Left ventricle myocardium inferior (tissue), 1 donor: ENCODE measurements around the gene SAMD5. TPM values are rescaled to one million over a fixed set of nuclear protein-coding genes. Genes with fewer than 3 reads are reported as not detected.

Experiments used
- DNase-seq: peaks from one replicate; pipeline ENCODE4 v3.0.0-alpha.2; 2020
- H3K27ac ChIP-seq: fragments of 200-600 bp; replicated peaks from 2 replicates; pipeline ENCODE4 v1.8.0; 2021
- H3K27me3 ChIP-seq: fragments of 200-600 bp; 2 replicates; pipeline ENCODE4 v1.8.0; 2021; ENCODE audit warnings: low read depth
- H3K36me3 ChIP-seq: fragments of 200-600 bp; 2 replicates; pipeline ENCODE4 v1.8.0; 2021
- H3K4me1 ChIP-seq: fragments of 200-600 bp; 2 replicates; pipeline ENCODE4 v1.8.0; 2021
- H3K4me3 ChIP-seq: fragments of 200-600 bp; 2 replicates; pipeline ENCODE4 v1.8.0; 2021; ENCODE audit warnings: mild to moderate bottlenecking, moderate library complexity
- H3K9me3 ChIP-seq: fragments of 200-600 bp; replicated peaks from 2 replicates; pipeline ENCODE4 v1.8.0; 2021
- intact Hi-C: fragments of 100-400 bp; cut with micrococcal nuclease; formaldehyde crosslinking; loops from one replicate; pipeline ENCODE4 v1.11.0; 2022
- total RNA-seq: library from RNA; stranded (reverse); fragmentation: NEBNext Ultra II Directional; extraction: Animal tissue kit (Norgen Biotek cat#: 25700); gene quantifications from one replicate; pipeline ENCODE4 v1.2.1, GENCODE V29; 2021
- TF ChIP-seq, protein P1 (sequence below): fragments of 200-600 bp; IDR thresholded peaks from 2 replicates; pipeline ENCODE4 v1.8.0; 2021; ENCODE audit warnings: antibody characterized with exemption, mild to moderate bottlenecking, borderline replicate concordance
- donor health status: DM: no; HTN: yes; CAD: no; lungs with severe emphysema.

SAMD5 gene
- total RNA-seq, 1 donor from 2014 or later: 0.33 TPM

DNA sequence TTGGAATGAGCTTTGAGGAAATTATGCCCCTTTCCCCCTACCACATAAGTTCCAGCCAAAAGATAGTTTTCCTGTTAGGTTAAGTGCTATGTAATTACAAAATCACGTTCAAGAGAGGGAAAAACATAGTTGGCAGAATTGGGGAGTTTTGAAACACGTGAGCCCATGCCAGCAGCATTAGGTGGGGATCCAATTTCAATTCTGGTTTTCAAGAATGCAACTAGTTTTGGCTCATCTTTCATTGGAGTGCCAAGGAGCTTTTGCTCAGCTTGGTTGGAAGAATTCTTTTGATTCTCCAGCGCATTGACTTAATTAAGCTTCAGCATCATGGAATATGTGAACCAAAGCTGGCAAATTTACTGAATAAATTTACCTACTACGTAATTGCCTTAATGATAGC, 95.9 kb downstream of the SAMD5 start:
- TF ChIP-seq, protein P1, sequence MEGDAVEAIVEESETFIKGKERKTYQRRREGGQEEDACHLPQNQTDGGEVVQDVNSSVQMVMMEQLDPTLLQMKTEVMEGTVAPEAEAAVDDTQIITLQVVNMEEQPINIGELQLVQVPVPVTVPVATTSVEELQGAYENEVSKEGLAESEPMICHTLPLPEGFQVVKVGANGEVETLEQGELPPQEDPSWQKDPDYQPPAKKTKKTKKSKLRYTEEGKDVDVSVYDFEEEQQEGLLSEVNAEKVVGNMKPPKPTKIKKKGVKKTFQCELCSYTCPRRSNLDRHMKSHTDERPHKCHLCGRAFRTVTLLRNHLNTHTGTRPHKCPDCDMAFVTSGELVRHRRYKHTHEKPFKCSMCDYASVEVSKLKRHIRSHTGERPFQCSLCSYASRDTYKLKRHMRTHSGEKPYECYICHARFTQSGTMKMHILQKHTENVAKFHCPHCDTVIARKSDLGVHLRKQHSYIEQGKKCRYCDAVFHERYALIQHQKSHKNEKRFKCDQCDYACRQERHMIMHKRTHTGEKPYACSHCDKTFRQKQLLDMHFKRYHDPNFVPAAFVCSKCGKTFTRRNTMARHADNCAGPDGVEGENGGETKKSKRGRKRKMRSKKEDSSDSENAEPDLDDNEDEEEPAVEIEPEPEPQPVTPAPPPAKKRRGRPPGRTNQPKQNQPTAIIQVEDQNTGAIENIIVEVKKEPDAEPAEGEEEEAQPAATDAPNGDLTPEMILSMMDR: no peak
- no peak overlapping the region for H3K4me3 ChIP-seq
- H3K9me3 ChIP-seq: no peaks in the 10 kb centered on the region
- H3K36me3 ChIP-seq: no peaks in the 10 kb centered on the region
- H3K27ac ChIP-seq: peak overlapping the region; percentile 72
- H3K4me1 ChIP-seq: peaks cover 17% of the 10 kb centered on the region
- no peaks in the 10 kb centered on the region for H3K27me3 ChIP-seq
- DNase-seq: no peak
- intact Hi-C loops: no loop called here

DNA sequence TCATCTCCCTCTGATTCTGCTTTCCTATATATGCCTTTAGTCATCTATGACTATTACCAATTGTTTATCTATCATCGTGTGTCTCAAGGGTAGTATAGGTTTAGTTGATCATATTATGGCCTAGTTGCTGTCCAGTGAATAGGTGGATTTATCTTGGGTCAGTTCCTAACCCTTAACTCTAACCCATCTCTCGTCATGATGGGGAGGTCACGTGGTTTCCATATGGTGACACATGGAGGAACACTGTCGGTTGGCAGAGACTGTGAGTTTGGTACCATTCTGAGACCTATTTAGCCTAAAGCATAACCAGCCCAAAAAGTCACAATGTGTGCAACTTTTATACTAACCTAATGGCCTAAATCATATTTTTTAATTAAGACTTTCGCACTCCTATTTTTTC, 103.5 kb downstream of the SAMD5 start:
- intact Hi-C loops: no loop called here

DNA sequence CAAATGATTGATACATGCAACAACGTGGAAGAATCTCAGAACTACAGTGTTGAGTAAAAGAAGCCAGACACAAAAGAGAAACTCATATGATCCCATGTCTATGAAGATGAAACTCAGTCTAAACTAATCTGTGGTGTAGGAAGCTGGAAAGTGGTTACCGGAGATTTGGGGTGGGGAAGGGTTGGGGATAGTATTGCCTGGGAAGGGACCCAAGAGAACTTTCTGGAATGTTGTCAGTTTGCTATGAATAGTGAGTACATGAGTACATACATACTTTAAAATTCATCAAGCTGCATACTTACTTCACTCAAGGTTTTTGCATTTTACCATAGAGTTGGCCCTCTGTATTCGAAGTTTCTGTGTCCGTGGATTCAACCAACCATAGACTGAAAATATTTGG, 106.0 kb downstream of the SAMD5 start:
- H3K4me3 ChIP-seq: no peak overlapping the region
- H3K27ac ChIP-seq: no peak overlapping the region
- H3K36me3 ChIP-seq: no peaks in the 10 kb centered on the region
- intact Hi-C loops: no loop called here
- no peaks in the 10 kb centered on the region for H3K27me3 ChIP-seq
- H3K4me1 ChIP-seq: no peaks in the 10 kb centered on the region
- DNase-seq: no peak
- TF ChIP-seq, protein P1: no peak
- H3K9me3 ChIP-seq: no peaks in the 10 kb centered on the region

More for the DNA sequence above, 103.5 kb downstream of the SAMD5 start:
- TF ChIP-seq, protein P1: no peak
- no peaks in the 10 kb centered on the region for H3K36me3 ChIP-seq
- H3K9me3 ChIP-seq: no peaks in the 10 kb centered on the region
- H3K27ac ChIP-seq: no peak overlapping the region
- no peak for DNase-seq
- H3K4me3 ChIP-seq: no peak overlapping the region
- no peaks in the 10 kb centered on the region for H3K4me1 ChIP-seq
- H3K27me3 ChIP-seq: no peaks in the 10 kb centered on the region

DNA sequence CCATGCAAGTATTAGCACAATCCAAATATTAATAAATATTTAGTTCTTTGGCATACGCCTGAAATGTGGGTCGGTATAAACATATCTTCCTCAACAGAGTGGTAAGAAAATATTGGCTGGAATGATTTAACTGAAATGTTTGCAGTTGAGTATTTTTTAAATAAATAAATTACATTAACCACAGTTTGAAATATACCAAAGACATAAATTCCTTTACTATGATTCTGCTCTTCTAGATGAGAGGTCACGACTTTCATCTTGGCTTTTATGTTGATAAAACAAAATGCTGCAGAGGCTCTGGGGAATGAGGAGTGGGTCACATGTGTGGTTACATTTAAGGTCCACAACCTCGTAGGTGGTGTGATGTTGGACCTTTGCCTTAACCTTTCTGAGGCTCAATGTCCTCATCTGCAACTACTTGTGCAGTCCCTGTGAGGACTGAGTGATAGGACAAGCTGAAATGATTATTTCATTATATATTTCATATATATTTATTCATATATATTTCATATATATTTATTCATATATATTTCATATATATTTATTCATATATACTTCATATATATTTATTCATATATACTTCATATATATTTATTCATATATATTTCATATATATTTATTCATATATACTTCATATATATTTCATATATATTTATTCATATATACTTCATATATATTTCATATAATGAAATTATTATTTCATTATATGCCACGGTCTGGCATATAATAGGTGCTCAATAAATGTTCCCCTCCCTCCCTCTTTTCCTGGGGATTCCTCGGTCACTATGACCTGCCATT, 107.4 kb downstream of the SAMD5 start:
- H3K4me3 ChIP-seq: no peak overlapping the region
- no peaks in the 10 kb centered on the region for H3K9me3 ChIP-seq
- no peaks in the 10 kb centered on the region for H3K4me1 ChIP-seq
- H3K27ac ChIP-seq: no peak overlapping the region
- DNase-seq: no peak
- H3K27me3 ChIP-seq: no peaks in the 10 kb centered on the region
- intact Hi-C loops: no loop called here
- H3K36me3 ChIP-seq: no peaks in the 10 kb centered on the region
- TF ChIP-seq, protein P1: no peak

DNA sequence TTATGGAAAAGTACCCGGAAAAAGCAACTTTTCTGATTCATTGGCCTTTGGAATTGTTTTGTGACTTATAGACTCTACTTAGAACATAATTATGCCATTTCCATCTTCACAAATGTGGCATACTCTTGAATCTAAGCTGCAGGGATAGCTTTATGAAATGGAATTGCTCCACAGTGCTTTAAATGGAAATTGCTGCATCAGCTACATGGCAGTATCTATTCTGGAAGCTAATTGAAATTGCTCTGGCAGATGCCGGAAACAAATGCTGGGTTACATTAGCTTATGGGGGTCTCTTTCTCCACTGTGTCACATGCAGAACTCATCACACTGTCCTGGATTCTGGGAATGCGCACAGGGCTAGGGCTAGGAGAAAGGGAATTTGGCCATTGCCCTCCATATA, 108.9 kb downstream of the SAMD5 start:
- no peaks in the 10 kb centered on the region for H3K27me3 ChIP-seq
- H3K4me1 ChIP-seq: no peaks in the 10 kb centered on the region
- TF ChIP-seq, protein P1: no peak
- H3K27ac ChIP-seq: no peak overlapping the region
- no peak for DNase-seq
- H3K4me3 ChIP-seq: no peak overlapping the region
- no peaks in the 10 kb centered on the region for H3K36me3 ChIP-seq
- intact Hi-C loops: no loop called here
- no peaks in the 10 kb centered on the region for H3K9me3 ChIP-seq
